ENCODE measurements around the gene YWHAG.

DNA sequence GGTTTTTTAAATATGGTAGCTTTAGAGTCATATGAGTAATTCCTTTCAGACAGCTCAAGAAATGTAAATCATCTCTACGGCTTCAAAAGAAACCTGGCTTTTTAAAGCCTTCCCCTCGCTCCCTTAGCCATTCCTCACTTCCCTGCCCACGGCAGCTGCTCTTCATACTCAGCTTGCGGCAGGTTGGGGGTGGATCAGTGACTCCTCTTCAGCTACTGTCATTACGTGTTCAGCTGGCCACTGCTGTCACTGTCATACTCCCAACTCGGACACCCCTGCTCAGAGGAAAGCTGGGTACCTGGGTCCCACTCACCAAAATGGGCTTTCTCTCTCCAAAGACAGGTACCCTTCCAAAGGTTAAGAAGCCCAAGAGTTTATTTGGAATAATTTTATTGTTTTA, 6.6 kb downstream of the YWHAG start:
- TF ChIP-seq, protein P1, sequence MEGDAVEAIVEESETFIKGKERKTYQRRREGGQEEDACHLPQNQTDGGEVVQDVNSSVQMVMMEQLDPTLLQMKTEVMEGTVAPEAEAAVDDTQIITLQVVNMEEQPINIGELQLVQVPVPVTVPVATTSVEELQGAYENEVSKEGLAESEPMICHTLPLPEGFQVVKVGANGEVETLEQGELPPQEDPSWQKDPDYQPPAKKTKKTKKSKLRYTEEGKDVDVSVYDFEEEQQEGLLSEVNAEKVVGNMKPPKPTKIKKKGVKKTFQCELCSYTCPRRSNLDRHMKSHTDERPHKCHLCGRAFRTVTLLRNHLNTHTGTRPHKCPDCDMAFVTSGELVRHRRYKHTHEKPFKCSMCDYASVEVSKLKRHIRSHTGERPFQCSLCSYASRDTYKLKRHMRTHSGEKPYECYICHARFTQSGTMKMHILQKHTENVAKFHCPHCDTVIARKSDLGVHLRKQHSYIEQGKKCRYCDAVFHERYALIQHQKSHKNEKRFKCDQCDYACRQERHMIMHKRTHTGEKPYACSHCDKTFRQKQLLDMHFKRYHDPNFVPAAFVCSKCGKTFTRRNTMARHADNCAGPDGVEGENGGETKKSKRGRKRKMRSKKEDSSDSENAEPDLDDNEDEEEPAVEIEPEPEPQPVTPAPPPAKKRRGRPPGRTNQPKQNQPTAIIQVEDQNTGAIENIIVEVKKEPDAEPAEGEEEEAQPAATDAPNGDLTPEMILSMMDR (IDR thresholded peaks at IDR 0.05), result no peak
- TF ChIP-seq POLR2A (IDR thresholded peaks at IDR 0.05) (no peak), POLR2AphosphoS5 (IDR thresholded peaks at IDR 0.05) (no peak)
